Suppressor macrophage treated with lipopolysaccharide for 4 hours (primary cell): Measurements from ENCODE around the gene GOLGA8K.
"Not testable (repeated sequence)": the region's sequence is repeated elsewhere in the genome, so short reads cannot be mapped to it uniquely, and the experiment has no call there.

Source experiments
- DNase-seq: peaks from one replicate; pipeline ENCODE4 v3.0.0-alpha.2; 2020

Gene GOLGA8K

GRCh38 chr15:32352748-32353147, 50.3 kb downstream of the GOLGA8K start:
- DNase-seq = not testable (repeated sequence)

DNA sequence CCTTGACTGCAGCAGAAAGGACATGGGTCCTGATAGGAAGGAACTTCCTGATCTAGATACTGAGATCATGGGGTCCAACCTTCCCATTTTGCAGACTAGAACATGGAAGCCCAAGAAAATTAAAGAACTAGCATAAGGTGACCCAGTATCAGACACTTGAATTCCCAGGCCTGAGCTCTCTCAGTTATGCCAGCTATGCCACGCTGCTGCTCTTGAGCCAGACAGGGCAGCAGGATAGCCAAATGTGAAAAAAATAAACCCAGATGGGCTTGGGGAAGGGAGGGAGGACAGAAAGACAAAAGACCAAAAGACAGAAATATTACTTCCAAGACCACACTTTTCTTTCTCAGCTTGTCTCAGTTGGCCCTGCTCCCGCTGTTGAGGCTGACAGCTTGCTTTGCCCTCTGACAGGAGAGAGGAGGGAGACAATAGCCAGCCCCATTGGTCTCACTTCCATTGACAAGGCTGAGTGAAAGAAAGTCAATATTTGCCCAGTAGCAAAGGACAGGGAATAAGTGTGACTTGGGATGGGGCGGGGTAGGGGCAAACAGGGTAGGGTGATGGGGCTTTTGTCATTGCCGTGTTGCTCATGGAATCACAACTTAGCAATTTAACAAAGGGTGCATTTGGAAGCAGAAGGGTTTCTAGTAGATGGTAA, 52.4 kb downstream of the GOLGA8K start:
- not testable (repeated sequence) for DNase-seq

DNA sequence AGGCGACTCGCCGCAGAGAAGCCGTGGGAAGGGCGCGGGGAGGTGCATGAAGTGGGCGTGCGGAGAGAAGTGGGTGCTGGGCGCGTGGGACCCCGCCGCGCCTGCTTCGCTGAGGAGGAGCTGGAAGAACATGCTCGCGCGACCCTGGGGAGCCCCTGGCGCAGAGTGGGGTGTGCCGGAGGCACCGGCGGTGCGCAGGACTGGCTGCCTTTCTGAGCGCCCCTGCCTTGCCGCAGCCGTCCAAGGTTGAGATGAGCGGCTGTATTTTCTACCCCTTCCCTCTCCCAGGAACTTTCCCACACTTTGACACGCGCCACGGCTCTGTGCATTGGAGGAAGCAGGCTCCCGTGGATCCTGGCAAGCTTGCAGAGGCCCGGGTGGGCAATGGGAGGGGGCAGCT, 56.1 kb downstream of the GOLGA8K start:
- not testable (repeated sequence) for DNase-seq

DNA sequence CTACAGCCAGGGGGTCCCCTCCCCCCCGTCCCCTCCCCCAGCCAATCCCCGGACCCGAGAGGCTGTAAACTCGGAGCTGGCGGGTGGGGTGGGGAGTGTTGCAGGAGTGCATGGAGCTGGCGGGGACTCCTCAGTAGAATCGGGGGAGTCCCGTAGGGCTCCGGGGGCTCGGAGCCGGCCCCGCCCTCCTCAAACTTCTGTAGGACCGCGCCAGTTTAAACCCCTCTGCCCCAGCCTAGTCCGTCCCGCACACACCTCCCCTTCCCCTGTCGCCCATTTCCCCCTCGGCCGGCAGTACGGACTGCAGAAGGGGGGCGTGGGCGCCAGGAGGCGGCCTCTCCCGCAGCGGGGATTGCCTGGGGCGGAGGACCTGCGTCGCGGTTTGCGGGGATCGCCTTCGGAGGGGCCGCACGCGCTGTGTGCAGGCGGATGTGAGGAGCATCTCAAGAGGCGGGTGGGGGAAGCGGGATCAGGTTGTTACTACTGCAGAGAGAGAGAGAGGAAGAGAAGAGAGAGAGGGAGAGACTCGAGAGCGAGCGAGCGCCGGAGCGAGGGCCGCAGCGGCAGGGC, 57.0 kb downstream of the GOLGA8K start:
- not testable (repeated sequence) for DNase-seq

DNA sequence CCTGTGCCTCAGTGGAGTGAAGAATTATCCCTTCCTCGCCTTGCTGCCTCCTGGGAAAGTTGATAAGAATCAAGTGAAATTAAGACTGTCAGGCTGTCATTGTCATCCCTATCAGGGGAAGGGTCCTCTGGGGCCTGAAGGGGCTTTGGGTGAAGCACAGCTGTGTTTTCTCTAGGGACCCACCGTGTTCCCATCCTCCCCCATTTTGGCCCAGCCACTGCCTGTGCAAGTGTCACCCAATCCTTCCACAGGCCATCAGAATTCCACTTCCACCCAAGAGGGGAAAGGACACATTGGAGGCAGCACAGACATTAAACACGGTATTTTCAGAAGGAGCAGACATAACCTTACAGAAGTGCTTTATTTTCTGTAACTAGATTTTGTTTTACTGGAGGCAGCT, 59.2 kb downstream of the GOLGA8K start:
- not testable (repeated sequence) for DNase-seq
